ENCODE data around the gene SREBF1. TPM values are rescaled to one million over a fixed set of nuclear protein-coding genes. Genes with fewer than 3 reads are reported as not detected.

The SREBF1 gene
- total and polyA plus RNA-seq, 2 of the 4 experiments (the other 2 are of a cell fraction) = 3.4 to 20.4 TPM

DNA sequence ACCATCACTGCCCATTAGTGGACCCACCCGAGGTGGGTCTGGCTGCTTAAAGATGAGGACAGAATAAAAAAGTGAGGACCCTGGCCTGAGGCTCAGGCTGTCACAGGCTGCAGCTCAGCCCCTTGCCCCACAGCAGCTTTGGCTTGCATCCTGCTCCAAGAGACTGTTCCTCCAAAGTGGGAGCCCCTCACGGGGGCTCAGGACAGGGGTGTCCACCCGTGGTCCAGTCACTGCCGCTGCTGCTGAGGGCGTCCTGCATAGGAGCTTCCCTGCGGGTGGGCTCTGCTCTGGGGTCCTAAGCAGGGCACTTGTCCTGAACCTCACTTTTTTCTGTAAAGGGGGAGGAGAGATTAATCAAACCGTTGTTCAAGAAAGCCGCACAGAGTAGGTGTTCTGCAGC lies 47.8 kb downstream of the SREBF1 start:
- Histone ChIP-seq H4K91ac (ENCODE audit: insufficient read depth, low read depth, low read length) (no peak overlapping the region), H3K27me3 (ENCODE audit: control insufficient read depth, insufficient read depth, low read length) (no peaks in the 10 kb centered on the region), H3K4ac (ENCODE audit: low read depth, low read length) (no peak overlapping the region), H3K56ac (ENCODE audit: extremely low read depth, insufficient read depth, low read length) (no peak overlapping the region), H2AFZ (replicated peaks; ENCODE audit: low read length, poor library complexity) (no peak overlapping the region), H3K27ac (ENCODE audit: insufficient read depth, low read length) (no peak overlapping the region), H4K5ac (ENCODE audit: low read depth, low read length) (no peak overlapping the region), H2BK120ac (ENCODE audit: low read depth, low read length) (no peak overlapping the region), H3K4me3 (ENCODE audit: insufficient read depth, low read depth, low read length) (no peak overlapping the region), H3K23ac (ENCODE audit: low read depth, low read length) (no peak overlapping the region), H3K9me1 (ENCODE audit: insufficient read depth, low read length) (peaks cover 10% of the 10 kb centered on the region; the same call in 1 of the 2 replicates), H3K9me3 (ENCODE audit: control insufficient read depth, insufficient read depth, low read length) (no peaks in the 10 kb centered on the region), H3K36me3 (ENCODE audit: control insufficient read depth, insufficient read depth, low read length) (peaks cover 7% of the 10 kb centered on the region), H3K4me2 (ENCODE audit: low read depth, low read length) (no peak overlapping the region), H4K20me1 (ENCODE audit: insufficient read depth, low read length) (peaks cover 97% of the 10 kb centered on the region), H2BK5ac (ENCODE audit: low read depth, low read length, poor library complexity, severe bottlenecking) (no peak overlapping the region), H4K8ac (ENCODE audit: low read depth in 2 of 2, low read length in 2 of 2) (no peak overlapping the region), H3K4me1 (ENCODE audit: control insufficient read depth, insufficient read depth, low read length) (peaks cover 26% of the 10 kb centered on the region; the same call in 1 of the 2 replicates), H2AK9ac (replicated peaks; ENCODE audit: low read depth, low read length, poor library complexity) (no peak overlapping the region), H2BK20ac (ENCODE audit: low read depth, low read length) (no peak overlapping the region), H3K18ac (ENCODE audit: low read depth, low read length) (no peak overlapping the region), H2AK5ac (ENCODE audit: low read depth, low read length) (no peak overlapping the region), H2BK15ac (ENCODE audit: low read depth, low read length) (no peak overlapping the region), H3K9ac (ENCODE audit: low read depth, low read length) (no peak overlapping the region), H3K14ac (replicated peaks; ENCODE audit: low read depth, low read length) (no peak overlapping the region), H3K79me1 (ENCODE audit: low read depth in 1 of 2, low read length in 2 of 2) (peaks cover 20 to 98% of the 10 kb centered on the region in 2 experiments)
- TF ChIP-seq FOS (IDR thresholded peaks at IDR 0.05; ENCODE audit: low read depth, low read length) (no peak), MAZ (IDR thresholded peaks at IDR 0.05; ENCODE audit: borderline replicate concordance, low read depth, low read length) (no peak), SMC3 (IDR thresholded peaks at IDR 0.05; ENCODE audit: low read depth, low read length) (no peak), MAFK (IDR thresholded peaks at IDR 0.05; ENCODE audit: low read depth, low read length) (no peak), USF2 (IDR thresholded peaks at IDR 0.05; ENCODE audit: low read depth, low read length) (no peak), POLR2A (IDR thresholded peaks at IDR 0.05; ENCODE audit: low read depth, low read length) (no peak), CTCF (conservative IDR thresholded peaks at IDR 0.05; ENCODE audit: low read depth, low read length) (no peak), RFX5 (IDR thresholded peaks at IDR 0.05; ENCODE audit: low read depth, low read length) (no peak), MXI1 (IDR thresholded peaks at IDR 0.05; ENCODE audit: borderline replicate concordance, low read depth, low read length) (no peak), CEBPB (IDR thresholded peaks at IDR 0.05; ENCODE audit: low read depth, low read length) (no peak), CHD1 (IDR thresholded peaks at IDR 0.05; ENCODE audit: low read depth, low read length) (no peak), NFE2L2 (IDR thresholded peaks at IDR 0.05; ENCODE audit: low read depth, low read length) (no peak), ELK1 (IDR thresholded peaks at IDR 0.05; ENCODE audit: borderline replicate concordance, low read depth, low read length) (no peak), RCOR1 (IDR thresholded peaks at IDR 0.05; ENCODE audit: insufficient replicate concordance, low read length) (no peak)
- no TSS peak for BruUV-seq (replicated peaks)
- ATAC-seq (ENCODE audit: low read depth) (no peak), DNase-seq (no peak)
- ChIA-PET CTCF (no interaction called here), POLR2A (ENCODE audit: unreplicated experiment) (no interaction called here)
- in situ Hi-C loops (cut with MboI; ENCODE audit: low sequenced_read_pairs) = no loop called here
- 73% methylated on average over 3 of the region's 8 CpGs; no CpG with 5 or more reads in 1 of the 2 experiments for WGBS, 2 experiments (ENCODE audit: extremely low coverage in 2 of 2, insufficient read length in 1 of 2)
- intact Hi-C loops (cut with micrococcal nuclease) = loop anchor here (10.0 kb wide), 1 partner anchor 104 kb away; the partner anchor contains the start of gene RAI1
- dilution Hi-C loops (cut with HindIII; ENCODE audit: low sequenced_read_pairs, unreplicated experiment) = no loop called here

All from IMR-90 (cell line).